Measurements from ENCODE around the gene OGFOD3.

The OGFOD3 gene

DNA sequence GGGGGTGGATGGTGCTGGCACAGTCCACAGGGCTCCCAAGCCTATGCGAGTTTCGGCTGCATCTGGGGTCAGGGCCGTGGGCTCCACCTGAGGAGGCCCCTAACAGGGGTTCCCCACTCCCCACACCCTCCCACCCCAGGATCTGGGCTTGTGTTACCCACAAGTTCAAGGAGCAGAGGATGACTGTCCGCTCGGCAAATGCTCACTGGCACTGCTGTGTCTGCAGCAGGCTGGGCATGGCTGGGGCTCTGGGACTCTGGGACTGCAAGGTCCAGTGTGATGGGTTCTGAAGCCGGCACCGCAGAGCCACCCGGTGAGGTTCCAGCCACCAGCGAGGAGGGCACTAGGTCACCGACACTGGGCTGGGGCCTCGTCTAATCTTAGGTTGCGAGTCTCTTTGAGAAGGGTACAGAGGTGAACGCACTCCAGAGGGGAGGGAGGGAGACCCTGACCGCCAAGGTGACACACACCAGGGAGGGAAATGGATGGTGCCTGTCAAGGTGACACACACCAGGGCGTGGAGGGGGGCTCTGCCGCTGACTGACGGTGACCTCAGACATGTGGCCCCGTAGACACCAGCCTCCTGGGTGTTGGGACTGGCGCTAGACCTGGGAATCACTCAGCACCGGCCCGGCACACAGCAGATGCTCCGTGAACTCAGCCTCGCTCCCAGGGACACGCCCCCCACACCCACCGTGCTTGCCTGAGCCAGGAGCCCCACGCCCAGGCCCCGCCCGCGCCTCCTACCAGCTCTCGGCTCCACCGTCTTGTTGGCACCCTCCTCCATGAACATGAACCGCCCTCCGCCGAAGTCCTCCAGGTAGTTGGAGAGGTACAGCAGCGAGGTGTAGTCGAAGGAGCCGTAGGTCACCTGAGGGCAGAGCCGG lies 20.7 kb downstream of the OGFOD3 start:
- DNase-seq (ENCODE audit: low read depth), result no peak
- TF ChIP-seq CTCF (conservative IDR thresholded peaks at IDR 0.05; ENCODE audit: low read depth, low read length), result no peak
- H3K4me3 ChIP-seq (ENCODE audit: low read length), result no peak overlapping the region

DNA sequence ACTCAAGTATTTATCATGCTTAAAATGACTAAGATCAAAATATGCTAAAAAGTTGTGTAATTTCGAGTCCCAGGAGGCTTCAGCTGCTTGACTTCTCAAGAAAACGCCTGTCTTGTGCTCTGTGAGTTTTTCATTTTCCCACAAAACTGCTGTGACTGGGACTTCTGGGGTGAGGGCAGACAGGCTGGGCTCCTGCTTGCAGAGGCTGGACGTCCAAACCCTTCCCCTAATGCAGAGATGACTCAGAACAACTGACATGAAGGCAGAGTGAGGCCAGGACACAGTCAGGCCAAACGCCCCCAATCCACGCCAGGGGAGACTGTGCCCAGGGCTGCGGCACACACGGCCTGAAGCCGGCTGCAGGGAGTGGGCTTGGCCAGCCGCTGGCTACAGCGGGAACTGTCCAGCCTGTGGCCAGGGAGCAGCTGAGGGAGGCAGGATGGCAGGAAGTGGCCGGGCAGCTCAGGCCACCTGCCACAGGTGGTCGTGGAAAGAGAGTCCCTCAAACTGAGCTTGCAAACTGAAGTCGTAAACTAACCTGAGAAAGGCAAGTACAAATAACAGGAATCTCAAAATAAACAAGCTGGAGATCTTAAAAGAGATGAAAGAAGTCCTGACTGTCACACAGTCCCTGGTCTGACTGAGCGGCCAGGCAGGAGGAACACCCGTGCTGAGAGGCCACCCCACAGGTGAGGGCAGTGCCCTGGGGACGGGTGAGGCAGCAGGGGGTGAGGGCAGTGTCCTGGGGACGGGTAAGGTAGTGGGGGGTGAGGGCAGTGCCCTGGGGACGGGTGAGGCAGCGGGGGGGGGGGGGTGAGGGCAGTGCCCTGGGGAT lies 21.6 kb downstream of the OGFOD3 start:
- no peak for DNase-seq (ENCODE audit: low read depth)
- no peak for TF ChIP-seq CTCF (conservative IDR thresholded peaks at IDR 0.05; ENCODE audit: low read depth, low read length)
- no peak overlapping the region for H3K4me3 ChIP-seq (ENCODE audit: low read length)

GRCh38 chr17:82394278-82394677 lies 24.1 kb downstream of the OGFOD3 start:
- DNase-seq (ENCODE audit: low read depth), result no peak
- no peak for TF ChIP-seq CTCF (conservative IDR thresholded peaks at IDR 0.05; ENCODE audit: low read depth, low read length)
- H3K4me3 ChIP-seq (ENCODE audit: low read length), result no peak overlapping the region

DNA sequence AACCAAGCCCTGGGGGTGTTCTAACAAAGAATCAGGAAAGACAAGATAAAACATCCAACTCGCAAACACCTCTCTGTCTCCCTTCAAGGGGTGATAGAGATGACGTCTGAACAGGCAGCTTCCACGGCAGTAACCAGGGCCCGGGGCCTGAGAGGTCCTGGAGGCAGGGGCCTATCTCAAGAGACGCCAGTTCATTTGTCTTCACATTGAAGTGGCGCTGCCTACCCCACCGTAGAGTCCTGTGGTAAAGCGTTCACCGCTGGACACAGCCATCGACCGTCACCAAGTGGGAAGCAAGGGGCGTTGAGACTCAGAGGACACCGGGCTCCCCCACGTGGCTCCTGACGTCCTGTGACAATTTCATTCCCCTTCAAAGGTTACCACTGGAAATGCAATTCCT lies 25.4 kb downstream of the OGFOD3 start:
- H3K4me3 ChIP-seq (ENCODE audit: low read length), result no peak overlapping the region
- no peak for TF ChIP-seq CTCF (conservative IDR thresholded peaks at IDR 0.05; ENCODE audit: low read depth, low read length)

DNA sequence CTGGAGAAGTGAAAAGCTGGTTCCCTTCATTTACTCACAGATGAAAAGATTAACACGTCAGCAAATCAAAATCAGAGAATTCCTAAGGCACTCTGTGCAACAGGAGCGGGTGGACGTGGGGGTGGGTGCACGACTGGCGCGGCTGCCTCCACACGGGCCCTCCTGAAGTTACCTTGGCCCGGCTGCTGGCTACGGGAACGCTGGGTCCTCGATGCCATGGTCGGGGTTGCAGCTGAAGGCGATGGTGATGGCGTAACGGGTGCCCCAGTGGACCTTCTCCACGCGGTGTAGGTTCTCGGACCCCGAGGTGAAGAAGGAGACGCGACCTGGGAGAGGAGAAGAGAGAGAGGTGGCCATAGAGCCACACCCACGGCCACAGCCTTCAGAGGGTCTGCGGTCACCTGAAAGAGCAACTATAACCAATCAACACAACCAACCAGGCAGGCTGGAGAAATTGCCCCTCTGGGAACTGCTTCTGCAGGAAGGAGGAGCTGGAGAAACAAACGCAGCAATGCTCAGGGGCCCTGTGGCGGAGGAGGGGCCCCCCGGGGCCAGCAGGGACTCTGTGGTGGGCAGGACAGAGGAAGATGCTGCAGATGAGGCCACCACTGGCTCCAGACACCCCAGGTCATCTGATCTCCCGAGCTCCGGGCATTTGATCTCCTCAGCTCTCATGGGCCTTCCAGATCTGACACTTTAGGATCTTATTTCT lies 26.0 kb downstream of the OGFOD3 start:
- H3K4me3 ChIP-seq (ENCODE audit: low read length), result no peak overlapping the region
- DNase-seq (ENCODE audit: low read depth), result no peak
- no peak for TF ChIP-seq CTCF (conservative IDR thresholded peaks at IDR 0.05; ENCODE audit: low read depth, low read length)

More for the DNA sequence above, 25.4 kb downstream of the OGFOD3 start:
- DNase-seq (ENCODE audit: low read depth), result no peak

- DNase-seq (ENCODE audit: low read depth), result no peak
- no peak for TF ChIP-seq CTCF (conservative IDR thresholded peaks at IDR 0.05; ENCODE audit: low read depth, low read length)
- no peak overlapping the region for H3K4me3 ChIP-seq (ENCODE audit: low read length)
Measured at GRCh38 chr17:82391496-82392066, 26.8 kb downstream of the OGFOD3 start.

All from retinal pigment epithelial cell (primary cell).